K562 treated with DMSO at 1 percent for 48 hours (cell line): ENCODE results near the gene NMS. TPM values are rescaled to one million over a fixed set of nuclear protein-coding genes. Genes with fewer than 3 reads are reported as not detected.

Source experiments
- total RNA-seq: library from RNA; unstranded; fragments of 300-600 nt; gene quantifications from 2 replicates; pipeline ENCODE4 v1.2.3, GENCODE V29; 2022; ENCODE audit warnings: low replicate concordance; ENCODE audit errors: extremely low read depth

The NMS gene
- not detected in 2 replicates for total RNA-seq

GRCh38 chr2:100470182-100470581 lies at the start of gene NMS:
Gene NMS (plus strand): TSS chr2:100470482. CDS start chr2:100470489, 7 bp downstream.

Other genes starting within 250 kb of the NMS start
- not detected in 2 replicates for gene LONRF2, start 148.0 kb upstream of the NMS start, total RNA-seq
- not detected in 2 replicates for gene CHST10, start 52.8 kb upstream of the NMS start, total RNA-seq
- gene PDCL3, start 92.5 kb downstream of the NMS start, total RNA-seq, result not detected in 2 replicates